HG02970 (cell line): Measurements from ENCODE around the gene TBC1D7.

Experiments used
- ATAC-seq: cut with Tn5 transposase; IDR thresholded peaks from one replicate; pipeline ENCODE4 v1.9.1; 2021; ENCODE audit warnings: mild to moderate bottlenecking, moderate library complexity, moderate number of reproducible peaks; ENCODE audit not compliant: unreplicated experiment, low FRiP score

TBC1D7 gene

DNA sequence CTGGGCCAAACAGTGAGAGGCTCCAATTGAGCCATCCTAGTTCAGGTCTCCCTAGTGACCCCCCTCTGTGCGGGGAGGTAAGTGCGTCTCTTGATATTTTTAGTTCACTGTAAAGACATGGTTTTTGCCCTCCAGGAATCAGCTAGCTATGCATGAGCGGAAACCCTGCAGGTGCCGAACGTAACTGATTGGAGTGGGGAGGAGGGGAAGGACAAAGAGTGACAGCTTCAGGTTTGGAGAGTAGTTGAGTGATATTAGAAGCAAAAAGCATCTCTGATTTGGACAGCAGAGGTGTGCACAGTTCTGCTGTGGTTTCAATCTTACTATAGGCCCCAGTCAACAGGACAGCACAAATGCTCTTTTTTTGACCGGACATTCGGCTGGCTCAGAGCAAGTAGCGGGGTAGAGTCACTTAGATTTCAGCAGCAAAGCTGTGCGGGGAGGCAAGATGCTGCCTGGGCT, 31.8 kb downstream of the TBC1D7 start:
- ATAC-seq = no peak

GRCh38 chr6:13295576-13295975, 32.8 kb downstream of the TBC1D7 start:
- no peak for ATAC-seq

- ATAC-seq = no peak
These were observed 33.8 kb downstream of the TBC1D7 start for GRCh38 chr6:13294499-13295069.

GRCh38 chr6:13292774-13293173, 35.6 kb downstream of the TBC1D7 start:
- no peak for ATAC-seq

DNA sequence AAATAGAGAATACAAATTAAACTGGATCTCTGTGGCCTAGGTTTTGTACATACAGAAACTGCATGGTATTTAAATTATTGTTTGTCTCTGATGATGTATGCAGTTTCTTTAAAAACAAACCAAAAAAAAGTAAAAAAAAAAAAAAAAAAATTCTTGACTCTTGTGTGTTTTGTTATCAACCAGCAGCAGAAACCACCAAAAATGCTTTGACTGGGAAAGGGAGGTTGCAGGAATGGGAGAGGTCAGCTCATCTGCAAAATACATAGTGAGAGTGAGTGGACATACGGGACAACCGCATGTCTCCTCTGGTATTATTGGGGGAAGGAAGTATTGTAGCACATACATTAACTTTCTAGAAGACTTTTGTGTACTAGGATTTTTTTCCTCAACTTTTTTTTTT, 38.0 kb downstream of the TBC1D7 start:
- no peak for ATAC-seq

DNA sequence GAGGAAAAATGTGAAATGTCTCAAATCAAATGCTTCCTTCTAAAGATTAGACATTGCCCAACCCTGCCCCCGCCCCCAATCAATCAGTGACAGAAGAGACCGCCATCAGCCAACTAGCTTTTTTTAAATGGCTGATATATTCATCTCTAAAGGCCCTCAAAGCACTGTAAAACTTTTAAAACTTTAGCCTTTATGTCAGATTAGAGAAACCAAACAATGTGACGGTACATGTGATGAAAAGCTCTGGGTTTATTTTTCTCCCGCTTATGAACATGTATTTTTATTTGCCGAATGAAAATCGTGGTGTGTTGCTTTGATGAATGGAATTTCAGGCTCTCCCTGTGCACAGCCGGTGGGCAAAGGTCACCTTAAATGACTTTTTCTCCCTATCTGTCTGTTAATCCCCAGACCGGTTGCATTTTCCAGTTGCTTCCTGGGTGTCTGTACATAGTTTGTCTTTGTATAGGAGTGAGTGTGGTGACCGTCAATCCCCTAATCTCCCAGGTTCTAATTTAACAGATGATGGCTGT, 38.5 kb downstream of the TBC1D7 start:
- no peak for ATAC-seq

- no peak for ATAC-seq
These were observed 39.4 kb downstream of the TBC1D7 start for GRCh38 chr6:13288969-13289391.

DNA sequence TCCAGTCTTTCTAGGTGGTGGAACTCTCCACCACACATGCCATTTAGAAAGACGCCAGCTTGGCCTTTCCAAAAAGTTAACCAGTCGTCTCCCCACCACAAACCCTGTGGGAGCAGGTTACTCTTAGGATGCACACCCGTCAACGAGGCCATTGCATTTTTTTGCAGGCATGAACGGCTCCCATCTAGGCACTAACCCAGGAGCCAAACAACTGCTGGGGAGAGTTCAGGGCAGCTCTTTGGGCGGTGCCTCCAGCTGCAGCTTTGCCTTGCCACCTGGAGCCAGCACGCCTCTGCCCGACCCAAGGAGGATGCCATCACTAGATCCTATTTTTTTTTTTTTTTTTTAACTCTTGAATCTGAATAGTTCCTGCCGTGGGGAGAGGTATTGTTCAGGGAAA, 39.9 kb downstream of the TBC1D7 start:
- no peak for ATAC-seq

GRCh38 chr6:13287104-13287503, 41.2 kb downstream of the TBC1D7 start:
- ATAC-seq = no peak

DNA sequence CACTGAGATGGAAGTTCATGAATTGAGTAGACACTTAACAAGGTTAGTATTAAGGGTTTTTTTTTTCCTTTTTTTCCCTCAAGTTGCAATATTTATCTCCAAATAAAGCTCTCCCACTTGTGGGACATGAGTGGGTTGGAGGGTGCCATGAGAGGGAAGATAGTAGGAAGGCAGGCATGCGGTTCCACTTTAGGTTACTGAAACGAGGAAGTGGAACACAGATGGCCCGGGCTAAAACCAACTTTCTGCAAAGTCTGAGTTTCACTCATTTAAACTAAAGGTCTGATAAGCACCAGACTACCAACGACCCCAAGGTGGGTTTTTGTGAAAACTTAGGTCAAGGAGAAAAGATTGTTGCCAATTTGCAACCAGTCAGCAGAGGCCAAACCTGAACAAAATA, 42.2 kb downstream of the TBC1D7 start:
- no peak for ATAC-seq

DNA sequence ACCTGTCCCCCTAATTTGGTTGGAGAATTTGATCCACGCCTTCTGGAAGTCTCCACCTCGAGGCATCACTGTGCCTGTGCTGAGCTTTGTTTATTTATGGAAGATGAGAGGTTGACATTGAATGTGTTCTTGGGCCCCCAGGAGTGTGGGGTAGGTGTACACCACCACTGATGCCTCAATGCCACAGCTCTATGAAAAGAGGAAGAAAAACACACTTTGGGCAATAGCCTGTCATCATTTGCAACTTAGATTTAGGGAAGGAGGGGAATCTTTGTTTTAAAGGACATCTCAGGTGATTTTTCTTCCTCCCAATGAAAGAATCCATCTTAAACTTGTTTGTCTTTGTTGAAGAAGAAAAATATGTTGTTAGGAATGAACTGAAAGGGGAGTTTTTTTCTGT, 42.6 kb downstream of the TBC1D7 start:
- ATAC-seq = no peak

DNA sequence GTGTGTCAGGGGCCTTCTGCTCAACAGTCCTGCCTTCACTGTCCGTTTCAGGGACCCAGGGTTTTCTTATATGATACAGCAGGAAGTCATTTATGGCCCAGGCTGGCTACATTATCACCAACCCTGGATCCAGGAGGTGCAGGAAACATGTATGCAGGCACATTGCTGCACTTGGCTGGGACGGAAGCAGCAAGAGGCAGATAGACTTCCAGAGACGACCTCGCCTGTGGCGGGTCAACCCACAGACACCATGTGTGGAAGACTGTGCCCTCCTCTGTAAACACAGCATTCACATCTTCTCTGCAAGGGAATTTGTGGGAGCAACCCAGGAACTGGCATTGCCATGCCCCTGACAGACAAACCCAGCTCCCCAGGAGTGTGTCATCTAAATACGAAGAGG, 43.7 kb downstream of the TBC1D7 start:
- ATAC-seq = no peak

DNA sequence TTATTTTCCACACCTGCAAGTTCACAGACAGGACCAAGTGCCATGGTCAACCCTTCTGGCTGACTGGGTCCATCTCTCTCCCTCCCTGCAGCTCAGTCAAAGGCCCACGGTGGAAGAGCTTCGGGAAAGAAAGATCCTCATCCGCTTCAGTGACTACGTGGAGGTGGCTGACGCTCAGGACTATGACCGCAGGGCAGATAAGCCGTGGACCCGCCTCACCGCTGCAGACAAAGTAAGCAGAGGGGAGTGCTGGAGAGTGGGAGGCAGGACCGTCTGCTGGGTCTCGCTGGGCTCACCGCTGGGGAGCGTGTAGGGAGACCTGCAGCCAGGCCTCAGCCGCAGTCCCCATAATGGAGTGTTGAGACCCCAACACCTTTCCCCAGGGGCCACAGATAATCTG, 45.0 kb downstream of the TBC1D7 start:
- no peak for ATAC-seq

DNA sequence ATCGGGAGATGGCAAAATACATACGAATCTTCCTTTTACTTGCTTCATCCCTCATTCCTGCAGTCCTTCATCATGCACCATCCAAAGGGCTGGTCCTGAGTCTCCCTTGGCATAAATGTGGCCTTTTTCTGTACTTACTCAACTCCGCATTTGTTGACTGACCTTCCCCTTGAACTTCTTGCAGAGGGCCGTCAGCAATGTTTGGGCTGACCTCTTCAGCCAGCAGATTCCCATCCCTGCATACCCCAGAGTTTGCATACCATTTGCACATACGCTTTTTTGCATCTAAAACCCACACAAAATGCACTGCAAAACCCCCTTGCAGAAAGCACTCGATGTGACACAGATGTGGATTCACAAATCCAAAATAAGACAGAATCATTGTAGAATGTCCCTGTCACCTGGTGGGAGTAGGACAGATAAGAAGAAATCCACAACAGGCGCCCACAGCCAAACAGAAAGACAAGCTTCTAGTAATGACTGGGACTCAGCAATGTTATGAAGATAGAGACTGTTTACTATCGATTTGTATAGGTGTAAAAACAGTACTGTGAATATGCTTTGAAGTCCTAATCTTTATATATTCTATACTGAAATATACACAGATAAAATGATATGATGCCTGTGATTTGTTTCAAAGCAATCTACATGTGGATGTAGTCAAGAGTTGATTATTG, 45.8 kb downstream of the TBC1D7 start:
- ATAC-seq = no peak

DNA sequence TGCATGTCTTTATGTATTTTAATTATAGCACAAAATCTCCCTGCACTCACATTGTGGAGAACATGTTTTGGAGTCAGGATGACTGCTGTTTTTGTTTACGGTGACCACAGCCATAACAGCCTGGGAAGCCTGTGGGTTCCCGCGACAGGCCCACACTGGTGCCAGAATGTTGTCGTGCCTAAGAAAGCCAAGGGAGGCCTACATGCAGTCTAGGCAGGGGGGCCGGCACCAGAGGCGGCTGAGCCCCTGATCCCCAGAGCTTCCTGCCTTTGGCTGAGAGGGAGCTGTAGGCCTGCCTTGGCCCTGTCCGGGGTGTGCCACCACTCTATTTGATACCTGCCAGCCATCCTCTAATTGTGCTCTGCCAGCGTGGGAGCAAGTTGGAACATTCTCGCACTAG, 46.7 kb downstream of the TBC1D7 start:
- no peak for ATAC-seq

- no peak for ATAC-seq
These were observed 48.1 kb downstream of the TBC1D7 start for GRCh38 chr6:13280254-13280653.

- ATAC-seq = no peak
These were observed 49.3 kb downstream of the TBC1D7 start for GRCh38 chr6:13278991-13279390.

GRCh38 chr6:13278164-13278563, 50.2 kb downstream of the TBC1D7 start:
- no peak for ATAC-seq

DNA sequence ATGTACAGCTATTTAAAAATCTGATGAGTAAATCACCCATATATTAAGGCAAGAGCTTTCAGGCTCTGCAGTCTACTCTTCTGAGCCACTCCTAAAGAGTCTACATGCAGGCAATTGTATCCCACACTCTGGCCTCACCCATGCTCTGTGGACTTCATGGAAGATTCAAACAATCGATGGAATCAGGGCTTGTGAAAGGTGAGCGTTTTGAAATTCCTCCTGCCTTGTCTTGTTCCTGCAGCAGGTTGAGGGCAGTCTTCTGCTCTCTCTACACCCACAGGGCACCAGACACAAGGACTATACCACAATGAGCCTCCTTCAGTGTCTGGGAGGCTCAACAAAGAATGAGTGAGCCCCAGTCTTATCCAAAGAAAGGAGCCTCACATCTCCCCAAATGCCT, 51.1 kb downstream of the TBC1D7 start:
- ATAC-seq = no peak

- ATAC-seq = no peak
These were observed 52.8 kb downstream of the TBC1D7 start for GRCh38 chr6:13275435-13275989.

GRCh38 chr6:13274707-13275434, 53.5 kb downstream of the TBC1D7 start:
- no peak for ATAC-seq
